ENCODE measurements around the gene PRR12.

Gene PRR12

DNA sequence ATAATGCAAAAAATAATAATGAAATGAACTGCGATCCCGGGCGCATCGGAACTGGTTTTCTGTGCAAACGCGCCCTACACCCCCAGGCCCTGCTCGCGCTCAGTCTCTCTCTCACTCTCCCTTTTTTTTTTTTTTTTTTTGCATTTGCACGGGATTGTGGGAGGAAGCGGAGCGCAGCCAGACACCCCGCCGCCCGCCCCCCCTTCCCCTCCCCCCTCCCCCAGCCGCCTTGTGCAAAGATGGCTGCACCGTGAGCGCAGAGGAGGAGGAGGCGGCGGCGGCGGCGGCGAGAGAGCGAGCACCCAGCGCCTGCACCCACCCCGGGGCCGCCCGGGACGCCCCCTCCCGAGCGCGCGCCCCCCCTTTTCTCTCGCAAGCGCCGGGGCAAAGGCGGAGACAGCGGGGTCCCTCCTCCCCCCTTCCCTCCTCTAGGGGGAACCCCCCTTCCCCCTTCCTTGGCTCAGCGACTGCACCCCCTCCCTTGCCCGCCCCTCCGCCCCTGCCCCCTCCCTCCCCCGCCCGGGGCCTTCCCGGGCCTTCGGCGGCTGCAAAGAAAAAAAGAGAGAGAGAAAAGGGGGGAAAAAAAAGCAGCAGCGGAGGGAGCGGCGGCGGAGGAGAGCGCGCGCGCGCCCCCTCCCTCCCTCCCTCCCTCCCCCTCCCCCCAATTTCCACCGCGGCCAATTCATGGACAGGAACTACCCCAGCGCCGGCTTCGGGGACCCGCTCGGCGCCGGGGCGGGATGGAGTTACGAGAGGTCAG is at the start of gene PRR12:
Gene PRR12 (plus strand): TSS at position 212 of the 760 bp plus-strand sequence. CDS start 473 bp downstream, at position 685.
- DNase-seq (ENCODE audit: low read depth in 2 of 2), result peak; percentile 46 to 59

DNA sequence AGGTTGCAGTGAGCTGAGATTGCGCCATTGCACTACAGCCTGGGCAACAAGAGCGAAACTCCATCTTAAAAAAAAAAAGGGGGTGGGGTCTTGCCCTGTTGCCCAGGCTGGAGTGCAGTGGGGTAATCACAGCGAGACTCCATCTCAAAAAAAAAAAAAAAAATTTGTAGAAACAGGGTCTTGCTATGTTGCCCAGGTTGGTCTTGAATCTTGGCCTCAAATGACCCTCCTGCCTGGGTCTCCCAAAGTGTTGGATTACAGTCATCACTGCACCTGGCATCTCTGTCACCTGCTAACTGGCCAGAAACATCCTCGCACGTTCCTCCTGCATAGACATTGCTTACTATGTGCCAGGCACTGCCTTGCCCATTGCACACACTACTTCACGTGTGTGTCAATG is 49.1 kb upstream of the PRR12 start:
- no peak for DNase-seq (ENCODE audit: low read depth in 2 of 2)

- DNase-seq (ENCODE audit: low read depth in 2 of 2), result no peak
Measured at GRCh38 chr19:49542446-49542845, 48.5 kb upstream of the PRR12 start.

DNA sequence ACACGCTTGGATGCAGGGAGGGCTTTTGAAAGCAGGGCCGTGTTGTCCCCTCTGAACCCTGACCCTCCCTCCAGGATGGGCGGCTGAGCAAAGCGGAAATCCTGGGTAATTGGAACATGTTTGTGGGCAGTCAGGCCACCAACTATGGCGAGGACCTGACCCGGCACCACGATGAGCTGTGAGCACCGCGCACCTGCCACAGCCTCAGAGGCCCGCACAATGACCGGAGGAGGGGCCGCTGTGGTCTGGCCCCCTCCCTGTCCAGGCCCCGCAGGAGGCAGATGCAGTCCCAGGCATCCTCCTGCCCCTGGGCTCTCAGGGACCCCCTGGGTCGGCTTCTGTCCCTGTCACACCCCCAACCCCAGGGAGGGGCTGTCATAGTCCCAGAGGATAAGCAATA is 48.0 kb upstream of the PRR12 start:
- DNase-seq (ENCODE audit: low read depth in 2 of 2), result no peak

- DNase-seq (ENCODE audit: low read depth in 2 of 2), result no peak
Measured at GRCh38 chr19:49544154-49544553, 46.8 kb upstream of the PRR12 start.

GRCh38 chr19:49546825-49547565 is 44.0 kb upstream of the PRR12 start:
- DNase-seq (ENCODE audit: low read depth in 2 of 2), result peak in 1 of 2 donors; percentile 56

- DNase-seq (ENCODE audit: low read depth in 2 of 2), result no peak
Measured at GRCh38 chr19:49549045-49549444, 41.9 kb upstream of the PRR12 start.

DNA sequence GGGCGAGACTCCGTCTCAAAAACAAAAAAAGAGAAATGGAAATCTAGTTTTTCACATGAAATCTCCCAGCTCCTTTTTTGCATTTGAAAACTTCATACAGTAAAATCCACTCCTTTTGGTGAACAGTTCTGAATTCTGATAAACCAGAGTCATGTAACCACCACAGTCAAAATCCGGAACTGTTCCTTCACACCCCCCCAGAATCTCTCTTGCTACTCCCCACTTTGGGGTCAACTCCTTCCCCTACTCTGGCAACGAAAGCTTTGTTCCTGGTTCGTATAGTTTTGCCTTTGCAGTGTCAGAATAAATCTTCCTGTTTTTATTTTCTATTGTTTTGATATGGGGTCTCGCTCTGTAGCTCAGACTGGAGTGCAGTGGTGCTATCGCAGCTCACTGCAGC is 39.5 kb upstream of the PRR12 start:
- no peak for DNase-seq (ENCODE audit: low read depth in 2 of 2)

DNA sequence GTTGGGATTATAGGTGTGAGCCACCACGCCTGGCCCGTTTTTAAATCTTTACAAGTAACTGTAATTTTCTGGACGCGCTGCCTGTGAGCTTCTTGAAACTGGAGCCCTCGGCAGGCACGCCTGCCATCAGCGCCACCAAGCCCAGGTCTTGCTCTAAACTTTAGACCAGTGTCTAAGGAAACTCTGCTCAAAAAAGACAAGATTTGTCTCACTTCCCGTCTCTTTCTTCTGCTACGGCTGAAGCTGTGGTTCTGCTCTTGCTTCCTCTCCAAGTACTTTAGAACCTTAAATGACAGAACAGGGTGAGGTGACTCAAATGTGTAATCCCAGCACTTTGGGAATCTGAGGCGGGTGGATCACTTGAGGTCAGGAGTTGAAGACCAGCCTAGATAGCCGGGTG is 38.2 kb upstream of the PRR12 start:
- no peak for DNase-seq (ENCODE audit: low read depth in 2 of 2)

DNA sequence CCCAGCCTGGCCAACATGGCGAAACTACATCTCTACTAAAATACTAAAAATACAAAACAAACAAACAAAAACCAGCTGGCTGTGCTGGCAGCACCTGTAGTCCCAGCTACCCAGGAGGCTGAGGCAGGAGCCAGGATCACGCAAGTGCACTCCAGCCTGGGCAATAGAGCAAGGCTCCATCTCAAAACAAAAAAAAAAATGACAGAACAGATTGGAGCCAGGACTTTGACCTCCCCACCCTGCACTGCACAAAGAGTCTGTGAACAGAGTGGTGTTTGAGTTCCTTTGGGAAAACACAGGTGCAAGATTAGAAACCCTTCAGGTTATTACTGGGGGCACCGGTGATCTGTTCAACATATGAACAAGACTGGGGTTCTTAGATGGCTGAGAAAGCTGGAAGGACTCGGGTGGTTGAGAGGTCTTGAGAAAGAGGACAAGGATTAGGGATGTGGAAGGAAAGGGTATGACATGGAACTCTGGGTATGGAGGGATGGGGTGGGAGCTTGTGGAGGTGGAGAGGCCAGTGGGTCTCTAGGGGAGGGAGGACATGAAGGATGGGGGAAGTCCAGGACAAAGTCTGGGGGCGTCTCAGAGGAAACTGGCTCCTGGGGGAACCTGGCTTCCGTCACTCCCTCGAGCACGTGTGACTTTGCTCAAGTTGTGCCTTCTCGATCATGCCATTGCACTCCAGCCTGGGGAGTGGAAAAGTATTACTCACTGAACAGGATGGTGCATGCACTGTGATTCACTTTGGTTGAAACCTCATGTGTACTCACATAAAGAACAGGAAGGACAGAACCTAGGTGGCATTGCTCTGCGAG is 37.3 kb upstream of the PRR12 start:
- peak in 1 of 2 donors; percentile 55 for DNase-seq (ENCODE audit: low read depth in 2 of 2)

GRCh38 chr19:49554701-49555181 is 36.2 kb upstream of the PRR12 start:
- no peak for DNase-seq (ENCODE audit: low read depth in 2 of 2)

GRCh38 chr19:49555600-49556411 is 35.2 kb upstream of the PRR12 start:
- peak; percentile 73 to 83 for DNase-seq (ENCODE audit: low read depth in 2 of 2)

- no peak for DNase-seq (ENCODE audit: low read depth in 2 of 2)
Measured at GRCh38 chr19:49556412-49557398, 34.3 kb upstream of the PRR12 start.

DNA sequence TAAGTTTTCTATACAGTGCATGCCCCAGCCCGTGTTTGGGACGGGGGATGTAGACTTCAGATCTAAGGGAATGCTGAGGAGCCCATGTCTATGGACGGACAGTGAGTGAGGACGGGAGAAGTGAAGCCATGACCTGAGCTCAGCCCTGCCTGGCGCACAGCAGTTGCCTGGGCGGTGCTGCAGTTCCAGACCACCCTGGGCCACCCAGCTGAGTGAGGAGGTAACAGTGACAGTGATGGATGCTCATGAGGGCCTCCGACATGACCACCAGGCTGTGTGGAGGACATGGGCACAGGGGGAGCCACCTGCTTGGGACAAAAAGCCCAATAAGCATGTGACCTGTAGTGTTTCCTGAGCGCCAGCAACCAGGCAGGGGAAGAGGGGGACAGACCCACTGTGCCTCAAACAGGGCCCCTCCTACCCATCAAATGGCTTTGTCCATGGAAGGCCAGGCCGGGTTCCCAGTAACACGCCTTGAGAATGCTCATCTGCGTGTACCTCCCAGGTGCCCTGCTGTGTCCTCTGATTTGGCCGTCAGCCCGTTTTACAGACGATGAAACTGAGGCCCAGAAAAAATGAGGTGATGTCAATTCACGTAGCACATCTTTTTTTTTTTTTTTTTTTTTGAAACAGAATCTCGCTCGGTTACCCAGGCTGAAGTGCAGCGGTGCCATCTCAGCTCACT is 33.2 kb upstream of the PRR12 start:
- no peak for DNase-seq (ENCODE audit: low read depth in 2 of 2)

DNA sequence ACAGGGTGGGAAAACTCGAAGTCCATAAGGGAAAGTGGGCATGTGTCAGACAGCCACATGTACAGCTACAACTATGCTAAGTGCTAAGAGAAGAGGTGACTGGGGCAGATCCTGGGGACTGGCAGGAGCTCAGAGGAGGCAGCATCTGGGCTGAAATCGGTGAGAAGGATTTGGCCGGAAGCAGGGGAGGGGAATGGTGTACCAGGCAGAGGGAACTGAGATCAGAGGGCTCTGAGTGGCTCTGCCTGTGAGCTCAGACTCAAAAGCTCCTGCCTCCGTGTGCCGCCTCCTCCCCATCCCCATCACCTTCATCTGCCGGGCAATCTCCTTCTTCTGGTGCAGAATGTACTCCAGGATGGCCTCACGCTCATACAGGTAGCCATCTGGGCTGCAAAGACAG is 32.4 kb upstream of the PRR12 start:
- DNase-seq (ENCODE audit: low read depth in 2 of 2), result no peak

GRCh38 chr19:49559443-49559842 is 31.5 kb upstream of the PRR12 start:
- no peak for DNase-seq (ENCODE audit: low read depth in 2 of 2)

DNA sequence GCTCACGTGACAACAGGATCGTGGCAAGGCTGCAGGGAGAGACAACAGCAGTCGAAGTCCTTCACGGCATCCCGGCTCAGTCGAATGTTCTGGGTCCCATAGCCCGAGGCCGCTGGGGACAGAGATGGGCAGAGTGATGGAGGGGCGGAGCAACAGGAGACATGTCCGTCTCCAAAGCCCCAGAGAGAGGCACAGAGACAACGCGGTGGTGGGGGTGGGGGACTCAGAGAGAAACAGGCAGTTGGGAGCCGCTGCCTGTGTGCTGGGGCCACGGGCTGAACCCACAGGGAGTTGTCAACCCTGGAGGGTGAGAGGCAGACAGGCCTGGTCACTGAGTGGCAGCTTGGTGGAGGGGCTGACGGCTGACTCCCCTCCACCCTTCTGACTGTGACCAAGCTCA is 31.1 kb upstream of the PRR12 start:
- DNase-seq (ENCODE audit: low read depth in 2 of 2), result no peak

- DNase-seq (ENCODE audit: low read depth in 2 of 2), result no peak
Measured at GRCh38 chr19:49560358-49560900, 30.6 kb upstream of the PRR12 start.

DNA sequence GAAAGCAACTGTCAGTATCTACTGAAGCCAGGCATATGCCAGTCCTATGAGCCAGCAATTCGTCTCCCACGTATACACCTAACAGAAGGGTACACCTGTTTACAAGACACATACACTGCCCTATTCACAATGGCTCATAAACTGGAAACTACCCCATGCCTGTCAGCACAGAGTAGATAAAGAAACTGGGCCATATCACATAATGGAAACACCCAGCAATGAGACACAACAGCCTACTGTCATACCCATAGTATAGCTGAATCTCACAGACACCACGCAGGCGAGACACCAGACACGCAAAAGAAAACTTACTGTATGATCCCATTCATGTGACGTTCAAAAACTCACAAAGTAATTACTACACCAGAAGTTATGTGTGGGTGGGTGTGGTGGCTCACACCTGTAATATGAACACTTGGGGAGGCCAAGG is 26.4 kb upstream of the PRR12 start:
- no peak for DNase-seq (ENCODE audit: low read depth in 2 of 2)

Measured in stimulated activated CD4-positive, alpha-beta T cell treated with anti-CD3 and anti-CD28 coated beads, Interleukin-4, amount 100 ng/mL, for 48 hours (primary cell).